Kidney epithelial cell (primary cell): ENCODE results near the gene EDNRA. TPM values are rescaled to one million over a fixed set of nuclear protein-coding genes. Genes with fewer than 3 reads are reported as not detected.

Source experiments
- DNase-seq: peaks from one replicate; pipeline ENCODE4 v3.0.0-alpha.2; 2010; ENCODE audit warnings: low read depth
- H3K27me3 ChIP-seq: 2 replicates; pipeline ENCODE4 v1.6.0; 2011; ENCODE audit warnings: low read length; ENCODE audit not compliant: control insufficient read depth, insufficient read depth
- H3K36me3 ChIP-seq: 2 replicates; pipeline ENCODE4 v1.5.1; 2011; ENCODE audit warnings: low read length; ENCODE audit not compliant: control insufficient read depth, insufficient read depth
- H3K4me3 ChIP-seq: 2 replicates; pipeline ENCODE4 v1.5.1; 2011; ENCODE audit warnings: low read depth, mild to moderate bottlenecking, control low read depth, low read length
- total RNA-seq: library from RNA; depleted of rRNA; stranded (reverse); fragments of >200 nt; gene quantifications from 2 replicates; pipeline ENCODE4 v1.2.3, GENCODE V29; 2015
- TF ChIP-seq, protein P1 (sequence below): IDR thresholded peaks from 2 replicates; pipeline ENCODE4 v1.5.1; 2011; ENCODE audit warnings: mild to moderate bottlenecking, moderate library complexity, low read length, control low read depth, inconsistent platforms; ENCODE audit not compliant: insufficient read depth, poor library complexity, severe bottlenecking

The EDNRA gene
- total RNA-seq, 1 donor from 2014 or later: 11.7 TPM

DNA sequence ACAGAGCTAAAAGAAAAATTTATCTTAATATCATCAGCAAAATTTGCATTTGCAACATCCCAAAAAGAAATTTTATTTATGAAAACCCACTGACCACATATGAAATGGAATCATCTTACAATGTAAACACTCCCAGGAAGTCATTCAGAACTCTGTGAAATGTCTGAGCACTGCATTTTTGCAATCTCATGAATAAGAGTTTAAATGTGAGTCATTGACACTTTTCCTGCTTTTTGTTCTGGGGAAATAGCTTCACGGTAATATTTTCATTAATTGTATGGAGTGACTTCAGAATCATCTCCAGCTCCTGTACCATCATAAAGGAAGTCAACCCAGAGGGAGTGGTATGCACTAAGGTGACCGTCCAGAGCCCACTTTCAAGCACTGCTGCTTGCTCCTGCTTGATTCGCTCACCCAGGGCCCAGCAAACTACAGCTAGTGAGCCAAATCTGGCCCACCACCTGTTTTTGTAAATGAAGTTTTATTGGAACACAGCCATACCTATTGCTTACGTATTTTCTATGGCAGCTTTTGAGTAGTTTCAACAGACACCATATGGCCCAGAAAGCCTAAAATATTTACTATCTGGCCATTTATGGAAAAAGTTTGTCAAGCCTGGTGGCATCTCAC lies 17.2 kb downstream of the EDNRA start:
- Histone ChIP-seq H3K36me3 (no peaks in the 10 kb centered on the region), H3K4me3 (no peak overlapping the region), H3K27me3 (no peaks in the 10 kb centered on the region)
- peak; percentile 34 for DNase-seq
- TF ChIP-seq, protein P1, sequence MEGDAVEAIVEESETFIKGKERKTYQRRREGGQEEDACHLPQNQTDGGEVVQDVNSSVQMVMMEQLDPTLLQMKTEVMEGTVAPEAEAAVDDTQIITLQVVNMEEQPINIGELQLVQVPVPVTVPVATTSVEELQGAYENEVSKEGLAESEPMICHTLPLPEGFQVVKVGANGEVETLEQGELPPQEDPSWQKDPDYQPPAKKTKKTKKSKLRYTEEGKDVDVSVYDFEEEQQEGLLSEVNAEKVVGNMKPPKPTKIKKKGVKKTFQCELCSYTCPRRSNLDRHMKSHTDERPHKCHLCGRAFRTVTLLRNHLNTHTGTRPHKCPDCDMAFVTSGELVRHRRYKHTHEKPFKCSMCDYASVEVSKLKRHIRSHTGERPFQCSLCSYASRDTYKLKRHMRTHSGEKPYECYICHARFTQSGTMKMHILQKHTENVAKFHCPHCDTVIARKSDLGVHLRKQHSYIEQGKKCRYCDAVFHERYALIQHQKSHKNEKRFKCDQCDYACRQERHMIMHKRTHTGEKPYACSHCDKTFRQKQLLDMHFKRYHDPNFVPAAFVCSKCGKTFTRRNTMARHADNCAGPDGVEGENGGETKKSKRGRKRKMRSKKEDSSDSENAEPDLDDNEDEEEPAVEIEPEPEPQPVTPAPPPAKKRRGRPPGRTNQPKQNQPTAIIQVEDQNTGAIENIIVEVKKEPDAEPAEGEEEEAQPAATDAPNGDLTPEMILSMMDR: no peak

DNA sequence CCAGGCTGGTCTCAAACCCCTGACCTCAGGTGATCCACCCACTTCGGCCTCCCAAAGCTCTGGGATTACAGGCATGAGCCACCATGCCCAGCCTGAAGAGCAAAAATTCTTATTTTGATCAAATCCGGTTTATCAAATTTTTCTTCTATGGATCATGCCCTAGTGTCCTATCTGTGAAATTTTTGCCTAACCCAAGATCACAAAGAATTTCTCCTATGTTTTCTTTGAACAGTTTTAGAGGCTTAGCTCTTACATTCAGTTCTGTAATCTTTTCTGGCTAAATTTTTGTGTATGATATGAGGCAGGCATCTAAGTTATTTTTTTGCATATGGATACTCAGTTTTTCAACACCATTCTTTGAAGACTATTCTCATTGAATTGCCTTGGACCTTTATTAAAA lies 27.4 kb downstream of the EDNRA start:
- Histone ChIP-seq H3K27me3 (no peaks in the 10 kb centered on the region), H3K4me3 (no peak overlapping the region), H3K36me3 (no peaks in the 10 kb centered on the region)
- DNase-seq: no peak
- TF ChIP-seq, protein P1: no peak

DNA sequence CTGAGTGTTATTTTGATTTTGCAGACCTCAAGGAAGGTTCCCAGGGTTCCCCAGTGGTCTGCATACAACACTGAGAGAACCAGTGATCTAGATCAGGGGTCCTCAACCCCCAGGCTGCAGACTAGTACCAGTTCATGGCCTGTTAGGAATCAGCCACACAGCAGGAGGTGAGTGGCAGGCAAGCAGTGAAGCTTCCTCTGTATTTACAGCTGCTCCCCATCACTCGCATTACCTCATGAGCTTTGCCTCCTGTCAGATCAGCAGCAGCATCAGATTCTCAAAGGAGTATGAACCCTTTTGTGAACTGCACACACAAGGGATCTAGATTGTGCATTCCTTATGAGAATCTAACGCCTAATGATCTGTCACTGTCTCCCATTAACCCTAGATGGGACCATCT lies 28.5 kb downstream of the EDNRA start:
- H3K36me3 ChIP-seq: no peaks in the 10 kb centered on the region
- no peak for DNase-seq
- H3K4me3 ChIP-seq: no peak overlapping the region
- TF ChIP-seq, protein P1: no peak
- H3K27me3 ChIP-seq: no peaks in the 10 kb centered on the region

DNA sequence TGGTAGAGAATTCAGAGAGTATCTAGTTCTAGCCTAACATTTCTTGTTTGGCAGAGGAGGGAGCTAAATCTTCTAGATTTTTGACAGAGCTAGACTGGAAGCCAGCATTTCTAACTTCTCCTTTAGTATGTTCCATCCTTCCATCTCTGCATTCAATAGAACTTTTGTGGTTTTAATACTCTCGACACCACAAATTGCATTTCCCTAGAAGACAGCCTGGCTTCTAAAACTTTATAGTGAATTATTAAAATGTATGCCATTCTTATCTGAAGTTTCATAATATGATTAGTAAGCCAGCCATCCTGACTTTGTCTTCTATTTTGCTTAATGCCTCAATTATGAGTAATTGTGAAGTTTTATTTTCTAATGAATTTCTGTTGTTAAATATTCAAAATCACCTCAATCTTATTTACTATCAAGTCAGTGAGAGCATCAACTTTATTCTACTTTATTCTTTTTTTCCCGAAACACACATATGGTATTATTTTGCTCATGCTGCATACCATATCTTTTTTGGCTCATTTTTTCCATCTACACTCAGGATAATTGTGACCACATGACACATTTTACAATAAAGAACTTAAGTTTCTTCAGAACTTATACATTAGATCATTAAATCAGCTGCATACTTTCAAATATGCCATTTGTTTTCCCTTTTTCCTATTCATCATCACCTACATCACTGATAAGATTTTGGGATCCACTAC lies 30.2 kb downstream of the EDNRA start:
- TF ChIP-seq, protein P1: no peak
- H3K4me3 ChIP-seq: no peak overlapping the region
- H3K27me3 ChIP-seq: no peaks in the 10 kb centered on the region
- H3K36me3 ChIP-seq: no peaks in the 10 kb centered on the region
- DNase-seq: no peak

DNA sequence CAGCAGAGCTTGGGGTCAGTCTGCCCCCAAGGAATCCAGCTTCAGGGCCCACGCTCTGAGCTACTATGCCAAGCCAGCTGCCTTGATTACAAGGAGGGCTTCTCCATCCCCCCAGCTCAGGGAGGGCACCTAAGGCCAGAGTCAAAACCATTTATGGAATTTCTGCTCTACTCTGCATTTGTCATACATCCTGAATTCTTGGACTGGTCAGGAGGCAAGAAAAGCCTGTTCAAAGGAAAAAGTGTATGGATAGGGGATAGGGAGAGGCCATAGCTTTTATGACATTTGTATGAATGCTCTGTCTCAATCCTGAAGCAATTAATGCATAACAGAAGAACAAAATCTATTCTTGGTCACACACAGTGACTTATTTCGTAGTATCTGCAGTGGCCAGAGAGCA lies 32.2 kb downstream of the EDNRA start:
- TF ChIP-seq, protein P1: no peak
- Histone ChIP-seq H3K36me3 (no peaks in the 10 kb centered on the region), H3K27me3 (no peaks in the 10 kb centered on the region), H3K4me3 (no peak overlapping the region)
- DNase-seq: no peak
